BLaER1 treated with 17β-estradiol and CSF1 and Interleukin-3, amounts not matched to agents 10 nM and 100 nM (cell line): ENCODE results near the gene CSGALNACT2.

ENCODE experiments used
- H3K27ac ChIP-seq, 11 experiments: shearing (Covaris generic); formaldehyde crosslinking; 2 replicates each; pipeline ENCODE4 v1.8.1; 2022
- H3K27me3 ChIP-seq, 11 experiments: shearing (Covaris generic); formaldehyde crosslinking; 2 replicates each; pipeline ENCODE4 v1.8.1; 2022
- H3K36me3 ChIP-seq, 11 experiments: shearing (Covaris generic); formaldehyde crosslinking; 2 replicates each; pipeline ENCODE4 v1.8.1; 2022
- H3K4me1 ChIP-seq, 10 experiments: shearing (Covaris generic); formaldehyde crosslinking; 2 replicates each; pipeline ENCODE4 v1.8.1; 2022
- H3K4me2 ChIP-seq, 11 experiments: shearing (Covaris generic); formaldehyde crosslinking; 2 replicates each; pipeline ENCODE4 v1.8.1; 2022
- H3K4me3 ChIP-seq, 10 experiments: shearing (Covaris generic); formaldehyde crosslinking; 2 replicates each; pipeline ENCODE4 v1.8.1; 2022
- H3K9ac ChIP-seq, 11 experiments: shearing (Covaris generic); formaldehyde crosslinking; 2 replicates each; pipeline ENCODE4 v1.8.1; 2022
- H3K9me3 ChIP-seq, 11 experiments: shearing (Covaris generic); formaldehyde crosslinking; replicated peaks in 1 of 11; 2 replicates each; pipeline ENCODE4 v1.8.1; 2022
- H4K20me1 ChIP-seq, 11 experiments: shearing (Covaris generic); formaldehyde crosslinking; 2 replicates each; pipeline ENCODE4 v1.8.1; 2022
- Cebpa-rat ChIP-seq, 11 experiments: shearing (Covaris generic); IDR thresholded peaks; 2 replicates each; pipeline ENCODE4 v1.8.1; 2022

The CSGALNACT2 gene

GRCh38 chr10:43186150-43186549 lies 47.9 kb downstream of the CSGALNACT2 start:
- Histone ChIP-seq H3K9ac (no peak overlapping the region), H3K9me3 (0 out of 22 replicates have a peak, but pooled peaks cover 0 to under 1% (median 0%) of the 10 kb centered on the region in 11 experiments), H4K20me1 (peaks cover 0 to 99% (median 7%) of the 10 kb centered on the region in 11 experiments; a peak in 11 of 22 replicates), H3K4me2 (no peak overlapping the region), H3K4me3 (no peak overlapping the region), H3K4me1 (peaks cover 0 to 4% (median 0%) of the 10 kb centered on the region in 10 experiments; a peak in 1 of 20 replicates), H3K27ac (no peak overlapping the region), H3K27me3 (no peaks in the 10 kb centered on the region), H3K36me3 (peaks cover 58 to 93% (median 76%) of the 10 kb centered on the region in 11 experiments)
- TF ChIP-seq Cebpa-rat (IDR thresholded peaks at IDR 0.05): no peak

- Histone ChIP-seq H3K4me1 (peaks cover 0 to 4% (median 0%) of the 10 kb centered on the region in 10 experiments; a peak in 1 of 20 replicates), H3K36me3 (peaks cover 50 to 93% (median 75%) of the 10 kb centered on the region in 11 experiments), H3K9ac (no peak overlapping the region), H3K9me3 (no peaks in the 10 kb centered on the region), H4K20me1 (peaks cover 0 to 99% (median 12%) of the 10 kb centered on the region in 11 experiments; a peak in 10 of 22 replicates), H3K27me3 (no peaks in the 10 kb centered on the region), H3K27ac (no peak overlapping the region), H3K4me2 (no peak overlapping the region), H3K4me3 (no peak overlapping the region)
- no peak for TF ChIP-seq Cebpa-rat (IDR thresholded peaks at IDR 0.05)
Measured at GRCh38 chr10:43187213-43187612, 49.0 kb downstream of the CSGALNACT2 start.

GRCh38 chr10:43188702-43189101 lies 50.5 kb downstream of the CSGALNACT2 start:
- Histone ChIP-seq H4K20me1 (peaks cover 0 to 99% (median 24%) of the 10 kb centered on the region in 11 experiments; a peak in 15 of 22 replicates), H3K27me3 (no peaks in the 10 kb centered on the region), H3K4me3 (no peak overlapping the region), H3K4me2 (no peak overlapping the region), H3K9ac (no peak overlapping the region), H3K4me1 (peaks cover 0 to 4% (median 0%) of the 10 kb centered on the region in 10 experiments; a peak in 1 of 20 replicates), H3K27ac (no peak overlapping the region), H3K36me3 (peaks cover 35 to 93% (median 64%) of the 10 kb centered on the region in 11 experiments), H3K9me3 (no peaks in the 10 kb centered on the region)
- TF ChIP-seq Cebpa-rat (IDR thresholded peaks at IDR 0.05): no peak

GRCh38 chr10:43190289-43190688 lies 52.0 kb downstream of the CSGALNACT2 start:
- Histone ChIP-seq H3K27ac (no peak overlapping the region), H3K4me2 (no peak overlapping the region), H3K36me3 (peaks cover 25 to 81% (median 48%) of the 10 kb centered on the region in 11 experiments), H3K4me1 (peaks cover 0 to 4% (median 0%) of the 10 kb centered on the region in 10 experiments; a peak in 1 of 20 replicates), H3K9me3 (no peaks in the 10 kb centered on the region), H3K4me3 (no peak overlapping the region), H4K20me1 (peaks cover 0 to 99% (median 24%) of the 10 kb centered on the region in 11 experiments; a peak in 16 of 22 replicates), H3K9ac (no peak overlapping the region), H3K27me3 (no peaks in the 10 kb centered on the region)
- no peak for TF ChIP-seq Cebpa-rat (IDR thresholded peaks at IDR 0.05)

GRCh38 chr10:43190775-43191174 lies 52.5 kb downstream of the CSGALNACT2 start:
- H3K4me2 ChIP-seq: no peak overlapping the region
- peaks cover 0 to 94% (median 24%) of the 10 kb centered on the region in 11 experiments; a peak in 16 of 22 replicates for H4K20me1 ChIP-seq
- H3K36me3 ChIP-seq: peaks cover 20 to 76% (median 43%) of the 10 kb centered on the region in 11 experiments
- no peaks in the 10 kb centered on the region for H3K9me3 ChIP-seq
- H3K27me3 ChIP-seq: no peaks in the 10 kb centered on the region
- peaks cover 0 to 8% (median 3%) of the 10 kb centered on the region in 10 experiments; a peak in 2 of 20 replicates for H3K4me1 ChIP-seq
- H3K9ac ChIP-seq: no peak overlapping the region
- no peak overlapping the region for H3K4me3 ChIP-seq
- TF ChIP-seq Cebpa-rat (IDR thresholded peaks at IDR 0.05): no peak
- no peak overlapping the region for H3K27ac ChIP-seq

- Histone ChIP-seq H3K4me2 (no peak overlapping the region), H4K20me1 (peaks cover 0 to 73% (median 19%) of the 10 kb centered on the region in 11 experiments; a peak in 16 of 22 replicates), H3K36me3 (peaks cover 0 to 55% (median 22%) of the 10 kb centered on the region in 11 experiments; a peak in 17 of 22 replicates), H3K9me3 (no peaks in the 10 kb centered on the region), H3K4me1 (peaks cover 0 to 5% (median 4%) of the 10 kb centered on the region in 10 experiments; a peak in 2 of 20 replicates), H3K27ac (no peak overlapping the region), H3K4me3 (no peak overlapping the region), H3K9ac (no peak overlapping the region), H3K27me3 (no peaks in the 10 kb centered on the region)
- TF ChIP-seq Cebpa-rat (IDR thresholded peaks at IDR 0.05): no peak
Measured at GRCh38 chr10:43192884-43193283, 54.6 kb downstream of the CSGALNACT2 start.

- H3K27ac ChIP-seq: no peak overlapping the region
- no peak for TF ChIP-seq Cebpa-rat (IDR thresholded peaks at IDR 0.05)
Measured at GRCh38 chr10:43193496-43194080, 55.3 kb downstream of the CSGALNACT2 start.

GRCh38 chr10:43194266-43194665 lies 56.0 kb downstream of the CSGALNACT2 start:
- Histone ChIP-seq H3K4me3 (no peak overlapping the region), H3K4me1 (peaks cover 0 to 5% (median 2%) of the 10 kb centered on the region in 10 experiments; a peak in 1 of 20 replicates), H3K9me3 (no peaks in the 10 kb centered on the region), H3K27me3 (no peaks in the 10 kb centered on the region), H3K9ac (no peak overlapping the region), H4K20me1 (peaks cover 0 to 60% (median 19%) of the 10 kb centered on the region in 11 experiments; a peak in 16 of 22 replicates), H3K4me2 (no peak overlapping the region), H3K27ac (no peak overlapping the region), H3K36me3 (peaks cover 0 to 41% (median 18%) of the 10 kb centered on the region in 11 experiments; a peak in 13 of 22 replicates)
- no peak for TF ChIP-seq Cebpa-rat (IDR thresholded peaks at IDR 0.05)

More at GRCh38 chr10:43193496-43194080, 55.3 kb downstream of the CSGALNACT2 start:
- Histone ChIP-seq H3K9ac (no peak overlapping the region), H3K4me2 (no peak overlapping the region), H3K27me3 (no peaks in the 10 kb centered on the region), H4K20me1 (peaks cover 0 to 66% (median 19%) of the 10 kb centered on the region in 11 experiments; a peak in 16 of 22 replicates), H3K9me3 (no peaks in the 10 kb centered on the region), H3K4me3 (no peak overlapping the region), H3K36me3 (peaks cover 0 to 48% (median 19%) of the 10 kb centered on the region in 11 experiments; a peak in 13 of 22 replicates), H3K4me1 (peaks cover 0 to 5% (median 2%) of the 10 kb centered on the region in 10 experiments; a peak in 1 of 20 replicates)

- Histone ChIP-seq H3K4me3 (no peak overlapping the region), H3K27me3 (no peaks in the 10 kb centered on the region), H4K20me1 (peaks cover 0 to 54% (median 19%) of the 10 kb centered on the region in 11 experiments; a peak in 13 of 22 replicates), H3K27ac (no peak overlapping the region), H3K9ac (no peak overlapping the region), H3K36me3 (peaks cover 0 to 36% (median 15%) of the 10 kb centered on the region in 11 experiments; a peak in 10 of 22 replicates), H3K9me3 (no peaks in the 10 kb centered on the region), H3K4me2 (no peak overlapping the region), H3K4me1 (peaks cover 0 to 5% (median 2%) of the 10 kb centered on the region in 10 experiments; a peak in 1 of 20 replicates)
- no peak for TF ChIP-seq Cebpa-rat (IDR thresholded peaks at IDR 0.05)
Measured at GRCh38 chr10:43194859-43195258, 56.6 kb downstream of the CSGALNACT2 start.
